Adrenal gland (tissue), 12 donors: ENCODE results near the gene CIP2A. TPM values are rescaled to one million over a fixed set of nuclear protein-coding genes. Genes with fewer than 3 reads are reported as not detected.

Experiments used
- DNase-seq, 7 donors: peaks; one replicate each; pipeline ENCODE4 v3.0.0-alpha.2; 2019 to 2020
- H3K27ac ChIP-seq, 5 donors: fragments of 200-600 bp; sonication (generic) in 4 of 5; 1 replicate in 3 of 5; 2 replicates in 2 of 5; pipeline versions ENCODE4 v1.5.1 to v1.8.0; 2016 to 2020; ENCODE audit warnings: mild to moderate bottlenecking in 1 of 5
- H3K27me3 ChIP-seq: fragments of 200-600 bp; 2 replicates; pipeline ENCODE4 v1.8.0; 2021
- H3K36me3 ChIP-seq, 2 donors: fragments of 200-600 bp; replicated peaks in 1 of 2; 1 replicate in 1 of 2; 2 replicates in 1 of 2; pipeline versions ENCODE4 v1.5.1 to v1.8.0; 2018 to 2022
- H3K4me1 ChIP-seq, 2 donors: fragments of 200-600 bp; replicated peaks in 1 of 2; 1 replicate in 1 of 2; 2 replicates in 1 of 2; pipeline versions ENCODE4 v1.5.1 to v1.8.0; 2018 to 2021
- H3K4me3 ChIP-seq, 4 donors: fragments of 200-600 bp; sonication (generic) in 3 of 4; one replicate each; pipeline ENCODE4 v1.5.1; 2016 to 2018
- H3K9me3 ChIP-seq, 3 donors: fragments of 200-600 bp; sonication (generic) in 1 of 3; replicated peaks in 1 of 3; 1 replicate in 2 of 3; 2 replicates in 1 of 3; pipeline versions ENCODE4 v1.5.1 to v1.8.0; 2016 to 2021
- CTCF ChIP-seq, 6 experiments: fragments of 450-650 bp in 4 of 6; fragments of 200-600 bp in 2 of 6; sonication (generic) in 1 of 6; IDR thresholded peaks; 1 replicate in 5 of 6; 2 replicates in 1 of 6; pipeline versions ENCODE4 v1.5.1 to v1.8.0; 2016 to 2021; ENCODE audit warnings: antibody characterized with exemption in 6 of 6, mild to moderate bottlenecking in 2 of 6, moderate library complexity in 1 of 6
- POLR2A ChIP-seq, 2 donors: fragments of 450-650 bp; IDR thresholded peaks; one replicate each; pipeline ENCODE4 v1.6.1; 2017; ENCODE audit warnings: antibody characterized with exemption in 2 of 2, mild to moderate bottlenecking in 2 of 2, moderate library complexity in 1 of 2
- WGBS, 4 donors: extraction: QIAGEN DNeasy Blood & Tissue Kit in 2 of 4; methylation state at CpG; one replicate each; pipeline versions ENCODE4 v1.1.5 to v1.1.7; 2013 to 2017; 5-methylcytosine and 5-hydroxymethylcytosine counted together
- intact Hi-C, 2 donors: fragments of 100-400 bp; cut with DNase I; formaldehyde crosslinking; loops; one replicate each; pipeline versions ENCODE4 v1.14.1 to v1.15.0; 2022 to 2023
- polyA plus RNA-seq, 3 donors: library from polyadenylated mRNA; stranded (reverse); fragments of 200-250 nt in 2 of 3; fragments of 350-450 nt in 1 of 3; fragmentation: Illumina TruSeq in 1 of 3; extraction: RNeasy Lipid Tissue Mini Kit (QIAGEN cat#74804) in 1 of 3; gene quantifications; one replicate each; pipeline ENCODE4 v1.2.3, GENCODE V29; 2013 to 2014
- small RNA-seq, 2 donors: library from RNA; depleted of rRNA; stranded (forward); fragments of <200 nt; gene quantifications; one replicate each; pipeline ENCODE3, GENCODE V24; 2016
- total RNA-seq, 9 donors: library from RNA; depleted of rRNA in 4 of 9; stranded (reverse); fragments of >200 nt in 4 of 9; fragments of 120-200 nt in 1 of 9; fragmentation: NEBNext Ultra II Directional in 1 of 9; extraction: Animal tissue kit (Norgen Biotek cat#: 25700) in 1 of 9; gene quantifications; one replicate each; pipeline versions ENCODE4 v1.1.0 to v1.2.4, GENCODE V29; 2013 to 2023
- donor health status: healthy with polysubstance abuse.
- donor health status: Bipolar disorder and iron deficiency.
- donor health status: DM: yes; HTN: yes; CAD: no.
- donor health status: DM: no; HTN: no; CAD: no.
- donor health status: DM: no; HTN: no; CAD: no.
- donor health status: DM: yes; HTN: yes; CAD: no.

CIP2A gene
- total and polyA plus RNA-seq, 12 donors: 0.97 to 16.6 (median 3.3) TPM

GRCh38 chr3:108500728-108501127 is 88.5 kb downstream of the CIP2A start:
- H3K36me3 ChIP-seq: no peaks in the 10 kb centered on the region
- intact Hi-C loops: no loop called here
- TF ChIP-seq POLR2A (IDR thresholded peaks at IDR 0.05) (no peak), CTCF (IDR thresholded peaks at IDR 0.05) (no peak)
- H3K27ac ChIP-seq: no peak overlapping the region
- H3K27me3 ChIP-seq: no peaks in the 10 kb centered on the region
- no peak for DNase-seq
- WGBS, 4 donors: 85 to 100% (median 95%) methylated on average over 1 of the region's 1 CpG
- no peaks in the 10 kb centered on the region for H3K4me1 ChIP-seq
- H3K9me3 ChIP-seq: no peaks in the 10 kb centered on the region
- H3K4me3 ChIP-seq: no peak overlapping the region

Small RNAs within 50 kb of the gene (small RNA-seq; reads per million reads assigned to genes)
- 0 reads per million in 2 donors for gene RF00156

Other genes starting within 250 kb of the CIP2A start
- under 1 TPM in 7 of 9 donors, not detected in 2; 0.07 to 0.67 (median 0.19) TPM for gene MYH15, start 78.8 kb downstream of the CIP2A start, total RNA-seq
- gene MYH15, start 78.8 kb downstream of the CIP2A start, polyA plus RNA-seq: 1 to 10 TPM in 1 of 3 donors, under 1 TPM in 2; 0.13 to 1.0 (median 0.49) TPM
- gene DZIP3, start 284 bp upstream of the CIP2A start, total RNA-seq: 10 to 100 TPM in 7 of 9 donors, 1 to 10 TPM in 2; 9.6 to 39.3 (median 16.1) TPM
- gene DZIP3, start 284 bp upstream of the CIP2A start, polyA plus RNA-seq: 10 to 100 TPM in 2 of 3 donors, 1 to 10 TPM in 1; 8.9 to 17.2 (median 13.4) TPM
- not detected for gene RETNLB, start 168.0 kb upstream of the CIP2A start, total RNA-seq
- gene RETNLB, start 168.0 kb upstream of the CIP2A start, polyA plus RNA-seq: not detected
- under 1 TPM in 7 of 9 donors, not detected in 2; 0.06 to 0.60 (median 0.37) TPM for gene TRAT1, start 233.3 kb upstream of the CIP2A start, total RNA-seq
- gene TRAT1, start 233.3 kb upstream of the CIP2A start, polyA plus RNA-seq: under 1 TPM; 0.03 to 0.18 (median 0.16) TPM